ENCODE results near the gene ELF1. TPM values are rescaled to one million over a fixed set of nuclear protein-coding genes. Genes with fewer than 3 reads are reported as not detected.
A peak's percentile ranks its signal among the peaks of the same experiment; 100 is the strongest.
"Not testable (repeated sequence)": the region's sequence is repeated elsewhere in the genome, so short reads cannot be mapped to it uniquely, and the experiment has no call there.

Gene ELF1
- total and polyA plus RNA-seq, 11 donors = 7.7 to 75.4 (median 33.5) TPM

DNA sequence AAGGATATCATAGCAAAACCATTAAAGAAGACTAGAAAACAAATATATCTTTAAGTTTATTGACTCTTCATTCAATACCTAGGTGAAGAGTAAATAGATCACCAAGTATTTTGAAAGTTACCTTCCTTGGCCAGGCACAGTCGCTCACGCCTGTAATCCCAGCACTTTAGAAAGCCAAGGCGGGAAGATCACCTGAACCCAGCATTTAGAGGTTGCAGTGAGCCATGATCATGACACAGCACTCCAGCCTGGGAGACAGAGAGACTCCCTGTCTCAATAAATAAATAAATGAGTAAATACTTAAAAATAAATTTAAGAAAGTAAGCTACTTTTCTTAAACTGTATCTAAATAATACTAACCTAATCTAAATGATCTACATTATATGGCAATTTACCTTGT, 33.3 kb upstream of the ELF1 start:
- no peak for TF ChIP-seq POLR2A (IDR thresholded peaks at IDR 0.05)
- TF ChIP-seq, protein P1, sequence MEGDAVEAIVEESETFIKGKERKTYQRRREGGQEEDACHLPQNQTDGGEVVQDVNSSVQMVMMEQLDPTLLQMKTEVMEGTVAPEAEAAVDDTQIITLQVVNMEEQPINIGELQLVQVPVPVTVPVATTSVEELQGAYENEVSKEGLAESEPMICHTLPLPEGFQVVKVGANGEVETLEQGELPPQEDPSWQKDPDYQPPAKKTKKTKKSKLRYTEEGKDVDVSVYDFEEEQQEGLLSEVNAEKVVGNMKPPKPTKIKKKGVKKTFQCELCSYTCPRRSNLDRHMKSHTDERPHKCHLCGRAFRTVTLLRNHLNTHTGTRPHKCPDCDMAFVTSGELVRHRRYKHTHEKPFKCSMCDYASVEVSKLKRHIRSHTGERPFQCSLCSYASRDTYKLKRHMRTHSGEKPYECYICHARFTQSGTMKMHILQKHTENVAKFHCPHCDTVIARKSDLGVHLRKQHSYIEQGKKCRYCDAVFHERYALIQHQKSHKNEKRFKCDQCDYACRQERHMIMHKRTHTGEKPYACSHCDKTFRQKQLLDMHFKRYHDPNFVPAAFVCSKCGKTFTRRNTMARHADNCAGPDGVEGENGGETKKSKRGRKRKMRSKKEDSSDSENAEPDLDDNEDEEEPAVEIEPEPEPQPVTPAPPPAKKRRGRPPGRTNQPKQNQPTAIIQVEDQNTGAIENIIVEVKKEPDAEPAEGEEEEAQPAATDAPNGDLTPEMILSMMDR (IDR thresholded peaks at IDR 0.05) = no peak
- peaks cover 0 to 4% (median 0%) of the 10 kb centered on the region in 12 donors for H3K9me3 ChIP-seq
- DNase-seq = no peak
- 80 to 93% (median 84%) methylated on average over 3 of the region's 3 CpGs for WGBS, 4 donors
- peaks cover 4 to 90% (median 64%) of the 10 kb centered on the region in 12 donors for H3K4me1 ChIP-seq
- peak overlapping the region in 10 of 12 donors; percentile 4 to 86 (median 50) for H3K27ac ChIP-seq
- intact Hi-C loops (cut with DNase I) = loop anchor here in 4 of 10 donors (5.0 to 10.0 kb wide), 3 partner anchors 35 to 128 kb away; partner anchors contain the start of gene ELF1 (in 1 of the 4)
- peaks cover 0 to 6% (median 0%) of the 10 kb centered on the region in 9 donors for H3K36me3 ChIP-seq
- no peak overlapping the region for H3K4me3 ChIP-seq
- H3K27me3 ChIP-seq = no peaks in the 10 kb centered on the region
- ATAC-seq = no peak

DNA sequence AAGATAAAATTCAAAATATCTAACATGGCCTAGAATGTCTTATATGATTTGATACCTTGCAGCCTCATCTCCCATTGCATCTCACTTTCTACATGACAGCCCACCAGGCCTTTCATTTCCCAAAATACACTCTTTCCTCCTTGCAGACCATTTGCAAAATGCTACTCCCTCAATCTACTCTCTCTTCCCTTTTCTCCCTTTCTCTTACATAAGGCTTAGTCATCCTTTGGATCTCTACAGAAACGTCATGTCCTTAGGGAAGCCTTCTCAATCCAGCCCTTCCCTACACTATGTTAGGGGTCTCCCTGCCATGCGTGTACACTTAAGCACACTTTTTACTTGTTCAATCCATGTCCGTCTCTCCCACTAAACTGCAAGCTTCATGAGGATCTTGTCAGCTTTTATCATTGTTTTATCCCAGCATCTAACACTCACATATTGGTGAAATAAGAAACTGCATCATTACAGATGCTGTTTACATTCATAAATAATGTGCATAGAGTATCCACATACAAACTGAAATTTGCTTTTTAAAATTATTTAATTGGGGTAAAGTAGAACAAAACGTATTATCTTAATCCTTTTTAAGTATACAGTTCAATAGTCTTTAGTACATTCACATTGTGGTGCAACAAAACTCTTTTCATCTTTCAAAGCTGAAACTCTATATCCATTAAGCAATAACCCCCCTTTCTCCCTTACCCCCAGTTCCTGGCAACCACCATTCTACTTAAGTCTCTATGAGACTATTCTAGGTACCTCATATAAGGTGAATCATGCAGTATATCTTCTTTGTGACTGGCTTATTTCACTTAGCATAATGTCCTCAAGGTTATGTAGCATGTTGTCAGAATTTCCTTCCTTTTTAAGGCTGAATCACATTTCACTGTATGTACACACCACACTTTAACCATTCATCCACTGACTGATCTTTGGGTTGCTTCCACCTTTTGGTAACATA, 30.6 kb upstream of the ELF1 start:
- peak in 1 of 4 donors; percentile 56 for ATAC-seq
- peaks cover 0 to 63% (median 38%) of the 10 kb centered on the region in 12 donors for H3K4me1 ChIP-seq

DNA sequence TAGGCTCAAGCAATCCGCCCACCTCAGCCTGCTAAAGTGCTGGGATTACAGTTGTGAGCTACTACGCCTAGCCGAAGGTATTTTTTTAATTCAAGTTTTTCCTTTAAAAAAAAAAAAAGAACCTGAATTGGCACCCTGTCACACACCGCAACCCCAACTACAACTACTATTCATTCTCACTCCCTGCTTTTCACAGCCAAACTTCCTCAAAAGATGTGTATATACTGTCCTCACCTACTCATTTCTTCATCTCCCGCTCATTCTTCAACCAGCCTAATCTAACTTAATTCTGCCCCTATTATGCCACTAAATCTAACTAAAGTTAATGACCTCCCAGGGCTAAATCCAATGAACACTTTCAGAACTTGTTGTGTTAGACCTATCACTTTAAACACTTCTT, 29.5 kb upstream of the ELF1 start:
- peaks cover 0 to 6% (median 0%) of the 10 kb centered on the region in 9 donors for H3K36me3 ChIP-seq
- TF ChIP-seq, protein P1 (IDR thresholded peaks at IDR 0.05) = no peak
- no peak for TF ChIP-seq POLR2A (IDR thresholded peaks at IDR 0.05)
- H3K27ac ChIP-seq = no peak overlapping the region
- H3K9me3 ChIP-seq = peaks cover 0 to 11% (median 0%) of the 10 kb centered on the region in 12 donors
- H3K4me1 ChIP-seq = peaks cover 0 to 53% (median 27%) of the 10 kb centered on the region in 12 donors
- no peak for DNase-seq
- no peak for ATAC-seq
- no peak overlapping the region for H3K4me3 ChIP-seq
- 94 to 96% (median 96%) methylated on average over 5 of the region's 5 CpGs for WGBS, 4 donors
- H3K27me3 ChIP-seq = no peaks in the 10 kb centered on the region
- intact Hi-C loops (cut with DNase I) = no loop called here

More for the DNA sequence above, 30.6 kb upstream of the ELF1 start:
- intact Hi-C loops (cut with DNase I) = loop anchor here in 4 of 10 donors (5.0 to 10.0 kb wide), 3 partner anchors 32 to 125 kb away; partner anchors contain the start of gene ELF1 (in 1 of the 4)
- no peak for DNase-seq
- 84 to 89% (median 87%) methylated on average over 4 of the region's 4 CpGs for WGBS, 4 donors
- Histone ChIP-seq H3K27ac (peak overlapping the region in 1 of 12 donors; percentile 25), H3K36me3 (peaks cover 0 to 6% (median 0%) of the 10 kb centered on the region in 9 donors), H3K4me3 (no peak overlapping the region), H3K27me3 (no peaks in the 10 kb centered on the region), H3K9me3 (peaks cover 0 to 4% (median 0%) of the 10 kb centered on the region in 12 donors)
- TF ChIP-seq, protein P1 (IDR thresholded peaks at IDR 0.05) = no peak
- no peak for TF ChIP-seq POLR2A (IDR thresholded peaks at IDR 0.05)

DNA sequence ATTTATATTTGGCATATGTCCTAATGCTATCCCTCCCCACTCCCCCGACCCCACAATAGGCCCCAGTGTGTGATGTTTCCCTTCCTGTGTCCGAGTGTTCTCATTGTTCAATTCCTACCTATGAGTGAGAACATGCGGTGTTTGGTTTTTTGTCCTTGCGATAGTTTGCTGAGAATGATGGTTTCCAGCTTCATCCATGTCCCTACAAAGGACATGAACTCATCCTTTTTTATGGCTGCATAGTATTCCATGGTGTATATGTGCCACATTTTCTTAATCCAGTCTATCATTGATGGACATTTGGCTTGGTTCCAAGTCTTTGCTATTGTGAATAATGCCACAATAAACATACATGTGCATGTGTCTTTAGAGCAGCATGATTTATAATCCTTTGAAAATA, 23.3 kb upstream of the ELF1 start:
- H3K27ac ChIP-seq; intact Hi-C loops (cut with DNase I); ATAC-seq; H3K4me3 ChIP-seq; DNase-seq; H3K4me1 ChIP-seq; H3K27me3 ChIP-seq; H3K36me3 ChIP-seq: not testable (repeated sequence)
- H3K9me3 ChIP-seq = peaks cover 0 to 12% (median 0%) of the 10 kb centered on the region in 12 donors
- WGBS, 4 donors = 94 to 96% (median 94%) methylated on average over 3 to 4 of the region's 4 CpGs
